AG04449 (cell line): ENCODE measurements around the gene MTF1.

ENCODE experiments used
- CTCF ChIA-PET: fragments of 350-600 bp; formaldehyde crosslinking; extraction: SDS; loops from one replicate; lab custom pipeline; 2021; ENCODE audit warnings: antibody characterized with exemption; lab: Yijun Ruan, JAX
- POLR2A ChIA-PET: fragments of 400-600, 350-600 bp; formaldehyde crosslinking; extraction: SDS; loops from one replicate; lab custom pipeline; 2020; ENCODE audit warnings: antibody characterized with exemption, inconsistent platforms; lab: Yijun Ruan, JAX
- DNase-seq: peaks from one replicate; pipeline ENCODE4 v3.0.0-alpha.2; 2010; ENCODE audit warnings: low read depth, low spot score
- H3K4me3 ChIP-seq: 2 replicates; pipeline ENCODE4 v1.5.1; 2011; ENCODE audit warnings: low read depth, mild to moderate bottlenecking, control low read depth, low read length
- TF ChIP-seq, protein P1 (sequence below): IDR thresholded peaks from one replicate; pipeline ENCODE4 v1.5.1; 2011; ENCODE audit warnings: mild to moderate bottlenecking, moderate library complexity, low read length, control low read depth, inconsistent platforms; ENCODE audit not compliant: insufficient read depth; ENCODE audit errors: missing control alignments

MTF1 gene

DNA sequence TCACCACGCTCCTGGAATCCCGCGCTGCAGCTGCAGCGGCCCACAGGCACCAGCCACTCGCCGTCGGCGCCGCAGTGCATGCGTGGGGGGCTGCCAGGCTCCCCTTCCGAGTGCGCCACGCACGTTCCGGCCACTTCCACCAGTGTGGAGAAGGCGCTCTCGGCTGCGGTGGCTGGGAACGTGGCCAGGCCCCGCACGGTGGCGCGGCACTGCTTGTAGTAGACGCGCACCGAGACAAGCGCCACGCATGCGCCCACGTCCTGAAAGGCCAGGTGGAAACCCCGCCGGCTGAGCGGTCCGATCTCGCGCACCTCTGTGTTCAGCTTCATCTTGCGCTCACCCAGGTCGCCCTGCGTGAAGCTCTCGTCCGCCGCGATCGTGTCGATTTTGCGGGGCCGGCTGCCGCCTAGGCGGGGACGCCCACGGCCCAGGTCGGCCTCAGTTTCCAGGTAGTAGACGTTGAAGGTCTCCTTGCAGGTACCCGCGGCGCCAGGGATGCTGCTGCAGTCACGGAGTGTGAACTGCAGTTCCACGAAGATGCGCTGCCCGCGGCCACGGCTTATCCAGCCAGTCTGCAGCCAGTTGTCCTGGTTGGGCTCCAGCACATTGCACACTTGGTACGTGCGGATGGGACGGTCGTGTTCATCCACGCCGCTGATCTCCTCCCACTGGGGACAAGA is 97.8 kb downstream of the MTF1 start:
- TF ChIP-seq, protein P1, sequence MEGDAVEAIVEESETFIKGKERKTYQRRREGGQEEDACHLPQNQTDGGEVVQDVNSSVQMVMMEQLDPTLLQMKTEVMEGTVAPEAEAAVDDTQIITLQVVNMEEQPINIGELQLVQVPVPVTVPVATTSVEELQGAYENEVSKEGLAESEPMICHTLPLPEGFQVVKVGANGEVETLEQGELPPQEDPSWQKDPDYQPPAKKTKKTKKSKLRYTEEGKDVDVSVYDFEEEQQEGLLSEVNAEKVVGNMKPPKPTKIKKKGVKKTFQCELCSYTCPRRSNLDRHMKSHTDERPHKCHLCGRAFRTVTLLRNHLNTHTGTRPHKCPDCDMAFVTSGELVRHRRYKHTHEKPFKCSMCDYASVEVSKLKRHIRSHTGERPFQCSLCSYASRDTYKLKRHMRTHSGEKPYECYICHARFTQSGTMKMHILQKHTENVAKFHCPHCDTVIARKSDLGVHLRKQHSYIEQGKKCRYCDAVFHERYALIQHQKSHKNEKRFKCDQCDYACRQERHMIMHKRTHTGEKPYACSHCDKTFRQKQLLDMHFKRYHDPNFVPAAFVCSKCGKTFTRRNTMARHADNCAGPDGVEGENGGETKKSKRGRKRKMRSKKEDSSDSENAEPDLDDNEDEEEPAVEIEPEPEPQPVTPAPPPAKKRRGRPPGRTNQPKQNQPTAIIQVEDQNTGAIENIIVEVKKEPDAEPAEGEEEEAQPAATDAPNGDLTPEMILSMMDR, result no peak
- H3K4me3 ChIP-seq, result no peak overlapping the region
- no peak for DNase-seq
- CTCF ChIA-PET, result no interaction called here
- POLR2A ChIA-PET, result no interaction called here
